HG02642 (cell line): Measurements from ENCODE around the gene TSSC4.

Experiments used
- ATAC-seq: cut with Tn5 transposase; IDR thresholded peaks from one replicate; pipeline ENCODE4 v1.9.1; 2021; ENCODE audit warnings: mild to moderate bottlenecking; ENCODE audit not compliant: unreplicated experiment, poor library complexity

TSSC4 gene

GRCh38 chr11:2368851-2369180, 31.7 kb upstream of the TSSC4 start:
- no peak for ATAC-seq

- no peak for ATAC-seq
Measured at GRCh38 chr11:2369320-2369719, 31.2 kb upstream of the TSSC4 start.

GRCh38 chr11:2369896-2370295, 30.7 kb upstream of the TSSC4 start:
- ATAC-seq: no peak

- no peak for ATAC-seq
Measured at GRCh38 chr11:2374456-2375201, 25.9 kb upstream of the TSSC4 start.

GRCh38 chr11:2375341-2375853, 25.2 kb upstream of the TSSC4 start:
- ATAC-seq: no peak

GRCh38 chr11:2375964-2376551, 24.5 kb upstream of the TSSC4 start:
- no peak for ATAC-seq

- ATAC-seq: peak; percentile 55
Measured at GRCh38 chr11:2376751-2377451, 23.6 kb upstream of the TSSC4 start, which contains the start of gene CD81. TSS of gene CD81 (plus strand) at chr11:2377310. CDS start at chr11:2377550, 240 bp downstream.

GRCh38 chr11:2377511-2378443, 22.8 kb upstream of the TSSC4 start:
- ATAC-seq: peak; percentile 27

GRCh38 chr11:2378527-2379210, 21.9 kb upstream of the TSSC4 start:
- ATAC-seq: no peak

GRCh38 chr11:2379466-2380174, 20.9 kb upstream of the TSSC4 start:
- ATAC-seq: no peak

- no peak for ATAC-seq
Measured at GRCh38 chr11:2380396-2380795, 20.2 kb upstream of the TSSC4 start.

- ATAC-seq: no peak
Measured at GRCh38 chr11:2380807-2381350, 19.7 kb upstream of the TSSC4 start.

GRCh38 chr11:2381494-2382128, 18.9 kb upstream of the TSSC4 start:
- no peak for ATAC-seq

GRCh38 chr11:2382129-2382517, 18.4 kb upstream of the TSSC4 start:
- ATAC-seq: no peak

- no peak for ATAC-seq
Measured at GRCh38 chr11:2382936-2383851, 17.4 kb upstream of the TSSC4 start.

- ATAC-seq: no peak
Measured at GRCh38 chr11:2383852-2384804, 16.4 kb upstream of the TSSC4 start.
